VCaP (cell line): ENCODE data around the gene ATP8A2.

Experiments
- H3K27ac ChIP-seq: fragments of 450-650 bp; 2 replicates; pipeline ENCODE4 v1.5.1; 2017
- TF ChIP-seq, protein P1 (sequence below): fragments of 450-650 bp; conservative IDR thresholded peaks from 2 replicates; pipeline ENCODE4 v1.5.1; 2017; ENCODE audit warnings: mild to moderate bottlenecking, moderate library complexity

ATP8A2 gene

DNA sequence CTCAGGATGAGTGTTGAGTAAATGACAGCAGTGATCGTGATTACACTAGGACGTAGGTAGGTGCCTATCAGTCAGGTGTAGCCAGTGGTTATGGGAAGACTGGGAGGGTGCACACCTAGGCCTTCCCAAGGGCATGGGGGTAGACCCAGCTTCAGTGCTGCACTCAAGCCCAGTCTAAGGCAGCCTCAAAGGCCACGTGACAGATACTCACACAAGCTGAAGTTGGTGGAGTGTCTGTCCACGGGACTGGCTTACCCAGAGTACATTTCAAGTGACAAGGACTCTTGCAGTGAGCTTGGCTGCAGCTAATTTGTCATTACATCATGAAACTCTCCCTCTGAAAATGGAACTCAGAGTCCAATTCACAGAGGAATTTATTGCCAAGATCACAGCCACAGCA, 561.7 kb downstream of the ATP8A2 start:
- H3K27ac ChIP-seq: no peak overlapping the region
- TF ChIP-seq, protein P1, sequence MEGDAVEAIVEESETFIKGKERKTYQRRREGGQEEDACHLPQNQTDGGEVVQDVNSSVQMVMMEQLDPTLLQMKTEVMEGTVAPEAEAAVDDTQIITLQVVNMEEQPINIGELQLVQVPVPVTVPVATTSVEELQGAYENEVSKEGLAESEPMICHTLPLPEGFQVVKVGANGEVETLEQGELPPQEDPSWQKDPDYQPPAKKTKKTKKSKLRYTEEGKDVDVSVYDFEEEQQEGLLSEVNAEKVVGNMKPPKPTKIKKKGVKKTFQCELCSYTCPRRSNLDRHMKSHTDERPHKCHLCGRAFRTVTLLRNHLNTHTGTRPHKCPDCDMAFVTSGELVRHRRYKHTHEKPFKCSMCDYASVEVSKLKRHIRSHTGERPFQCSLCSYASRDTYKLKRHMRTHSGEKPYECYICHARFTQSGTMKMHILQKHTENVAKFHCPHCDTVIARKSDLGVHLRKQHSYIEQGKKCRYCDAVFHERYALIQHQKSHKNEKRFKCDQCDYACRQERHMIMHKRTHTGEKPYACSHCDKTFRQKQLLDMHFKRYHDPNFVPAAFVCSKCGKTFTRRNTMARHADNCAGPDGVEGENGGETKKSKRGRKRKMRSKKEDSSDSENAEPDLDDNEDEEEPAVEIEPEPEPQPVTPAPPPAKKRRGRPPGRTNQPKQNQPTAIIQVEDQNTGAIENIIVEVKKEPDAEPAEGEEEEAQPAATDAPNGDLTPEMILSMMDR: no peak

DNA sequence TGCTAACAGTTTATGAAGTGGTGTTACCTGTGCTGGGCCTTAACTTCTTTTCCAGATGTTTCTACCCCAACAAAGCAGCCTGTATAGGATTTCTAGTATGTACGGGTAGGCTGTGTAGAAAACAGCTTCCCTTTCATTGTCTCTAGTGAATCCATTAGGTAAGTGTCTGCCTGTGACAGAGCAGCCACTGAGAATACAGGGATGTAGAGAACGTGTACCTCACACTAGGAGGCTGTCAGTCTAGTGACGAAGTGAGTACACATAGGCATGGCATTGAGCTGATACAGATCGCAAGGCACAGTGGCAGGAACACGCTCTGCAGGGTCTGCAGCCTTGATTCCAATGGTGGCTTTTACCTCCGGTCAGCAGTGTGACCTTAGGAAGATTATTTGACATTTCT, 562.4 kb downstream of the ATP8A2 start:
- TF ChIP-seq, protein P1: no peak
- H3K27ac ChIP-seq: no peak overlapping the region

DNA sequence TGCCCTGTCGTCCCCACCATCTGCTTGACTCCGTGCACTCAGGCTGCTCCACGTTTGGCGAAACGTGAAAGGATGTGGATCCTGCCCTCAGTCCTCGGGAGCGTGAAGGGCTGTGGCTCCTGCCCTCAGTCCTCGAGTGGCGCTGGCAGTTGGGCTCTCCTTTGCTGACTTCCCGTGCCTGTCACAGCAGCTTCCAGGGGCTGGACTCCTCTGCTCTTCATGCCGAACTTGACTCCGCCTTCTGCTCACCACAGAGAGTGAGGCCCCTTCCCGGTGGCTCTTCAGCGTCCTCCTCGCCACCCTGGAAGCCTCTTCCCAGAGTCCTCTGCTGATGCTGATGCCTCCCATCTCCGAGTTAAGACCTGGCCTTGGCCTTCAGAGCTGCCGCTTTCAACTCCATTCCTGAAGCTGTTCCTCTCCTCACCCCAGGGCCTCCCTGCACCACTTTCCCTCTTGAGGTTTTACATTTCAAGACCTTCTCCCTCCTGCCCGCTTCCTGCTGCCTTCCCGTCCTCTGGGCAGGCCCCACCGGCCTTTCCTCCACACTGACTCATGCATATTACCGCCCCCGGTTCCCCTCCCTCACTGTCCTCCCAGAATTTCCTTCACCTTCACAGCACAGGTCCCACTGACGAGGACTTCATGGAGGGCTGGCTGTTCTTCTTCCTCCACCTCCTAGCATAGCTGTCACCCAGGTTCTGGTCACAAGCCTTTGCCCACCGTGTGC, 568.4 kb downstream of the ATP8A2 start:
- H3K27ac ChIP-seq: no peak overlapping the region
- TF ChIP-seq, protein P1: no peak

DNA sequence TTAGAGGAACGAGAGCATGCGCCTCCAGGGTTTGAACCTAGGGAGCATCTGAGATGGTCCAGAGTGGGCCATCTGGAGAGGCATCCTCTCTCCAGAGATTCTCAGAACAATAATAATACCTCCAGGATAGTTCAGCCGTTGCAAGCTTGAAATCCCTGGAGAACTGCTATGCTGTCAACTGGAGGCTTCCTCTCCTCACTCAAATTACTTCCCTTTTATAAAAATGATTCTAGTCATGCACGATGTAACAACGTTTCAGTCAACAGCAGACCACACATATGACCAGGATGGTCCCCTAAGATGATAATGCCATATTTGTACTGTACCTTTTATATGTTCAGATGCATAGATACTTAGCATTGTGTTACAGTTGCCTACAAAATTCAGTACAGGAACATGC, 571.3 kb downstream of the ATP8A2 start:
- TF ChIP-seq, protein P1: no peak
- no peak overlapping the region for H3K27ac ChIP-seq

DNA sequence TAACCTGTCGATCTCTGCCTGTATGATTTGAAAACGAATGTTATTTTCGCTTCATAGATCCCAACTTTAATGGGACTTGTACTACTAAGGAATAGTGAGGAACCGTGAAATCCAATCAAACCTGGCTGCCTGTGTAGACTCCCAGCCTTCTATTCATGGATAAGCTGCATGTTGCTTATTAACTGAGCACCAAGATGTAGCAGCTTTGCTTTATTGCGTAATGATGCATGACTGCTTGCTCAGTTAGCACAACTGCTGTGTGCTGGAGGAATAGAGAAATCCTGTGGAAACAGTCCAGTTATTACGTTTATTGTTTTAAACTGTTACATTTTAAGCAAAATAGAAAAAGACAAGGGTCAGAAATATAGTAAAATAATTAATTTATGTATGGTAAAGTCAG, 571.9 kb downstream of the ATP8A2 start:
- TF ChIP-seq, protein P1: no peak
- H3K27ac ChIP-seq: no peak overlapping the region

DNA sequence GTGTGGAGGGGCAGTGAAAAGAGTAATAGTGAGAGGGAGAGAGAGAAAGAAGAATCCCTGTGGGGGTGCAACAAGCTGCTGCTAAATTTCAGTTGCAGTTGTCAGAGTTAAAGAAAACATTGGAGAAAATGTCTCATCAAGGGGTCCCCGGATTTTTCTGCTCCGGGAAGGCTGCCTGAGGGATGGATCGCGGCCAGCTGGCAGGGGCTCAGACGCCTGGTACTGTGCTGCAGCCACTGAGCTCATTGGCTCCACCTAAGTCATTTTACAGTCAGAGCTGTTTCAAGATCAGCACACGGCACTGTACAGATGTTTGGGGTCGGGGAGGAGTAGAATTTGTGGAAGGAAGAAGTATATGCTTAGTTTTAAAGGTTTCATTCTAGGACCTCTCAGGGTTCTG, 573.8 kb downstream of the ATP8A2 start:
- H3K27ac ChIP-seq: no peak overlapping the region
- TF ChIP-seq, protein P1: no peak

DNA sequence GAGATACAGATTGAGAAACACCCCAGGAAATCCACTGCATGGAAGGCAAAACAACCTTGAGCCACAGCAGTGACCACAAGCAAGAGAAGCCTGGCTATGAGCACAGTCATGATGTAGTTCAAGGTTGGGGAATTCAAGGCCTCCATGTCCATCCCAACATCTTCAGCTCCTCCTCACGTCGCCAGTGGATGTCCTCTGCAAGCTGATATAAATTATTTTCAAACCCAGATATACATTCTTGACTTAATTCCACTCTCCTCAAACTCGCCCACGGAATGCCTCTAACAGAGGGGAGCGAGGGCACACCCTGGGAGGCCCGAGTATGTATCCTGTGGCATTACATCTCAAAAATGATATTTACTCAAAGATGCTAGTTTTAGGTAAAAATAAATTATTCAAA, 574.5 kb downstream of the ATP8A2 start:
- no peak overlapping the region for H3K27ac ChIP-seq
- TF ChIP-seq, protein P1: no peak
